Panc1 (cell line): Measurements from ENCODE around the gene TAL1. TPM values are rescaled to one million over a fixed set of nuclear protein-coding genes. Genes with fewer than 3 reads are reported as not detected.

Source experiments
- ATAC-seq: fragments of 200-7000 bp; cut with Tn5 transposase; 2 replicates; pipeline ENCODE4 v1.9.1; 2020; ENCODE audit warnings: mild to moderate bottlenecking, moderate library complexity
- BruUV-seq: library from RNA; stranded (reverse); fragments of 400-500 nt; replicated peaks from 2 replicates; lab custom pipeline; 2021; lab: Mats Ljungman, UMichigan
- CTCF ChIA-PET: fragments of 300-600 bp; sonication (Branson Sonifier 250); formaldehyde crosslinking; loops from one replicate; lab custom pipeline; 2022; ENCODE audit warnings: antibody characterized with exemption; lab: Charles Lee
- POLR2A ChIA-PET: fragments of 300-600 bp; sonication (Branson Sonifier 250); formaldehyde crosslinking; loops from one replicate; lab custom pipeline; 2022; ENCODE audit warnings: antibody characterized with exemption; lab: Charles Lee
- DNase-seq: peaks from one replicate; pipeline ENCODE4 v3.0.0-alpha.2; 2010; ENCODE audit warnings: low read depth, low spot score
- H3K27ac ChIP-seq: 2 replicates; pipeline ENCODE4 v1.5.1; 2011; ENCODE audit warnings: mild to moderate bottlenecking, low read length, inconsistent platforms
- H3K27me3 ChIP-seq: fragments of 200-500 bp; sonication (Bioruptor generic); 2 replicates; pipeline ENCODE4 v1.6.0; 2014; ENCODE audit warnings: low read length, inconsistent platforms; ENCODE audit not compliant: control insufficient read depth, insufficient read depth
- H3K36me3 ChIP-seq: fragments of 200-500 bp; sonication (Bioruptor generic); 2 replicates; pipeline ENCODE4 v1.5.1; 2014; ENCODE audit warnings: inconsistent platforms, mild to moderate bottlenecking, low read length, moderate library complexity; ENCODE audit not compliant: control insufficient read depth, insufficient read depth
- H3K4me1 ChIP-seq: 2 replicates; pipeline ENCODE4 v1.5.1; 2011; ENCODE audit warnings: inconsistent platforms, mild to moderate bottlenecking, low read length, moderate library complexity; ENCODE audit not compliant: control insufficient read depth, insufficient read depth
- H3K4me3 ChIP-seq, 2 experiments: 2 replicates each; pipeline ENCODE4 v1.5.1; 2011 to 2012; ENCODE audit warnings: low read depth in 2 of 2, low read length in 2 of 2, mild to moderate bottlenecking in 2 of 2, inconsistent platforms in 1 of 2, moderate library complexity in 1 of 2
- H3K9me3 ChIP-seq: fragments of 200-500 bp; sonication (Bioruptor generic); 2 replicates; pipeline ENCODE4 v1.5.1; 2014; ENCODE audit warnings: low read depth, mild to moderate bottlenecking, inconsistent platforms, low read length, moderate library complexity; ENCODE audit not compliant: control insufficient read depth, insufficient read depth
- CTCF ChIP-seq: fragments of 450-650 bp; IDR thresholded peaks from 2 replicates; pipeline ENCODE4 v1.5.1; 2017; ENCODE audit warnings: mild to moderate bottlenecking
- POLR2AphosphoS5 ChIP-seq: IDR thresholded peaks from 2 replicates; pipeline ENCODE4 v1.6.1; 2012; ENCODE audit warnings: mild to moderate bottlenecking, low read depth, low read length, moderate library complexity
- REST ChIP-seq, 2 experiments: IDR thresholded peaks; 2 replicates each; pipeline ENCODE4 v1.6.1; 2011 to 2012; ENCODE audit warnings: low read depth in 2 of 2, control low read depth in 1 of 2, low read length in 1 of 2, mild to moderate bottlenecking in 1 of 2, moderate library complexity in 1 of 2; ENCODE audit not compliant: insufficient read depth in 1 of 2
- SIN3A ChIP-seq: IDR thresholded peaks from 2 replicates; pipeline ENCODE4 v1.6.1; 2012; ENCODE audit warnings: low read depth, mild to moderate bottlenecking, low read length, moderate library complexity, borderline replicate concordance; ENCODE audit not compliant: insufficient read depth
- TCF7L2 ChIP-seq: IDR thresholded peaks from 2 replicates; pipeline ENCODE4 v1.6.1; 2011; ENCODE audit warnings: mild to moderate bottlenecking, low read depth, low read length, inconsistent platforms
- in situ Hi-C: cut with HindIII; loops from 2 replicates; pipeline ENCODE4 v1.10.0; 2016; ENCODE audit warnings: low sequenced_read_pairs, low pct_unique_long_range_greater_than_20kb
- intact Hi-C: fragments of 100-400 bp; cut with micrococcal nuclease; formaldehyde crosslinking; loops from one replicate; pipeline ENCODE4 v1.10.0; 2022; ENCODE audit not compliant: unreplicated experiment
- total RNA-seq: library from RNA; stranded (reverse); gene quantifications from one replicate; pipeline ENCODE4 v1.2.1, GENCODE V29; 2021; ENCODE audit not compliant: unreplicated experiment

Gene TAL1
- total RNA-seq, 1 experiment from 2014 or later, result 0.05 TPM

GRCh38 chr1:47187231-47187925 lies 44.6 kb downstream of the TAL1 start:
- no peak overlapping the region for H3K4me3 ChIP-seq
- no peaks in the 10 kb centered on the region for H3K9me3 ChIP-seq
- POLR2A ChIA-PET, result no interaction called here
- CTCF ChIA-PET, result no interaction called here
- TF ChIP-seq SIN3A (no peak), REST (IDR thresholded peaks at IDR 0.05; ENCODE audit: insufficient read depth in 1 of 2, low read depth in 2 of 2, low read length in 1 of 2) (no peak), CTCF (no peak), POLR2AphosphoS5 (no peak), TCF7L2 (no peak)
- no peaks in the 10 kb centered on the region for H3K36me3 ChIP-seq
- no peaks in the 10 kb centered on the region for H3K27me3 ChIP-seq
- no peak overlapping the region for H3K27ac ChIP-seq
- no TSS peak for BruUV-seq
- in situ Hi-C loops (no loop called here), intact Hi-C loops (no loop called here)
- ATAC-seq (no peak), DNase-seq (no peak)
- H3K4me1 ChIP-seq, result no peaks in the 10 kb centered on the region

GRCh38 chr1:47186267-47187185 lies 45.5 kb downstream of the TAL1 start:
- BruUV-seq, result no TSS peak
- ATAC-seq (no peak), DNase-seq (no peak)
- intact Hi-C loops, result no loop called here
- TF ChIP-seq POLR2AphosphoS5 (no peak), CTCF (no peak), TCF7L2 (no peak), REST (IDR thresholded peaks at IDR 0.05; ENCODE audit: insufficient read depth in 1 of 2, low read depth in 2 of 2, low read length in 1 of 2) (no peak), SIN3A (no peak)
- Histone ChIP-seq H3K27me3 (no peaks in the 10 kb centered on the region), H3K27ac (no peak overlapping the region), H3K4me3 (no peak overlapping the region), H3K36me3 (no peaks in the 10 kb centered on the region), H3K9me3 (no peaks in the 10 kb centered on the region), H3K4me1 (no peaks in the 10 kb centered on the region)
- POLR2A ChIA-PET, result no interaction called here
- in situ Hi-C loops, result no loop called here
- CTCF ChIA-PET, result no interaction called here
